ENCODE results near the gene MTMR1. TPM values are rescaled to one million over a fixed set of nuclear protein-coding genes. Genes with fewer than 3 reads are reported as not detected.

MTMR1 gene
- total and polyA plus RNA-seq, 9 of the 15 experiments (the other 6 are each of a cell fraction or from before 2014, with no cell fraction given), result 0.96 to 35.4 (median 22.4) TPM

DNA sequence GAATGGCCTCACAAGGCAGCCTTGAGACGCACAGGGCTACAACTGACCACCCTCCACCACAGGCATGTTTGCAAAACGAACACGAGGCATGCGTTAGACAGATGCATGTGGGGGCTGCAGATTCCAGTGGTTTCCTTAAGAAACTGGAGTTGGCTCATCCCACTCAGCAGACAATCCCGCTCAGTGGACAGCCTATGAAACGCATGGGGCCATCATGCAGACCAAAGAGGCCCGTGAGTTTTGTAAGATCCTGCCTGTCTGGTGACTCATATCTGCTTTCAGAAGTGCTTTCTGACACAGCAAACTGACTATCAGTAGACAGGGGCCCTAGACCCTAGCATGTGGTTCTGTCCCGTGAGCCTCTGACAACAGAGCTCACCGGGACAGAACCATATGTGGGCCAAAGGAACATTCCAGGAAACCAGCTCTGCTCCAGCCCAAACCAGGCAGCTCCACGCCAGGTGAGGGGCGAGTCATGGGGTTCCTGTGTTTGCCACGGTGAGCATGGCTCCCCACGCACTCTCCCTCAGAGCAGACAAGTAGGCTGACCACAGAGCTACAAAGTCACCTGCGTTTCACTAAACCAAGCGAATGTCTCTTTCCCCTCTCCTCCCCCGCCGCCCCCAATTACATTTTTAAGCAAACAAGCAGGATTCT lies 74.4 kb downstream of the MTMR1 start:
- Histone ChIP-seq H3K27me3 (ENCODE audit: control insufficient read depth in 2 of 2, insufficient read depth in 2 of 2, low read length in 2 of 2) (no peaks in the 10 kb centered on the region), H3K79me2 (ENCODE audit: control insufficient read depth, insufficient read depth, low read length) (no peaks in the 10 kb centered on the region), H3K9me3 (replicated peaks; ENCODE audit: control insufficient read depth, insufficient read depth, low read depth, low read length) (no peaks in the 10 kb centered on the region), H3K4me2 (ENCODE audit: insufficient read depth, low read length) (peak overlapping the region; percentile 60), H3K4me1 (replicated peaks in 1 of 2; ENCODE audit: control insufficient read depth in 2 of 2, insufficient read depth in 2 of 2, low read length in 2 of 2) (peaks cover 16 to 22% of the 10 kb centered on the region in 2 experiments; a peak in 4 of 5 replicates), H3K9me1 (ENCODE audit: control insufficient read depth, insufficient read depth, low read length) (no peaks in the 10 kb centered on the region), H3K4me3 (no peak overlapping the region), H3K36me3 (ENCODE audit: control insufficient read depth, insufficient read depth, low read length) (peaks cover 6% of the 10 kb centered on the region; the same call in 2 of the 3 replicates), H3K9ac (ENCODE audit: insufficient read depth in 1 of 2, low read depth in 2 of 2, low read length in 2 of 2) (peak overlapping the region in 1 of 2 experiments; percentile 70; a peak in 2 of 4 replicates), H4K20me1 (replicated peaks; ENCODE audit: control insufficient read depth, insufficient read depth, low read length) (no peaks in the 10 kb centered on the region), H3K27ac (ENCODE audit: extremely low read depth, low read depth, low read length) (peak overlapping the region; percentile 47; the same call in 2 of the 3 replicates), H2AFZ (ENCODE audit: low read depth, low read length) (peak overlapping the region; percentile 72)
- intact Hi-C loops (cut with micrococcal nuclease) (loop anchor here (1.0 kb wide), 1 partner anchor 315 kb away; no protein-coding TSS in a partner anchor), in situ Hi-C loops (cut with MboI) (loop anchor here (25.0 kb wide), 1 partner anchor 920 kb away; the partner anchor contains the start of gene PRRG3)
- 32% methylated on average over 10 of the region's 17 CpGs for WGBS (ENCODE audit: insufficient coverage, low coverage, missing lambda C conversion rate)
- no TSS peak for BruUV-seq (replicated peaks)
- peak; percentile 47 to 62 (median 52) for DNase-seq (ENCODE audit: extremely low read depth in 1 of 4, low spot score in 3 of 4)
- ChIA-PET POLR2A (interaction anchor here (0.6 kb wide), 1 partner anchor 409 kb away, joined by 3 read pairs; no protein-coding TSS in a partner anchor), CTCF (ENCODE audit: low intra/inter-chr PET ratio) (no interaction called here)
- peak; percentile 57 for FAIRE-seq
- peak; percentile 71 for ATAC-seq
- no peak for TF ChIP-seq GABPB2 (CRISPR knock-in tag; conservative IDR thresholded peaks at IDR 0.05)
- 0 out of 2 replicates have a peak, but pooled peaks have one; percentile 25 for TF ChIP-seq SMARCA4 (IDR thresholded peaks at IDR 0.05)
- no peak for TF ChIP-seq YY1 (IDR thresholded peaks at IDR 0.05; ENCODE audit: borderline replicate concordance in 1 of 3, control insufficient read depth in 1 of 3, extremely low read depth in 1 of 3, insufficient read depth in 3 of 3, insufficient read length in 1 of 3, insufficient replicate concordance in 2 of 3, low read depth in 1 of 3, low read length in 2 of 3)
- no peak for TF ChIP-seq NFRKB (IDR thresholded peaks at IDR 0.05; ENCODE audit: low read depth)
- TF ChIP-seq BHLHE40 (IDR thresholded peaks at IDR 0.05; ENCODE audit: low read length), result peak; percentile 78
- TF ChIP-seq SMC3 (conservative IDR thresholded peaks at IDR 0.05; ENCODE audit: insufficient read depth, low read depth, low read length), result no peak
- TF ChIP-seq, protein P1, sequence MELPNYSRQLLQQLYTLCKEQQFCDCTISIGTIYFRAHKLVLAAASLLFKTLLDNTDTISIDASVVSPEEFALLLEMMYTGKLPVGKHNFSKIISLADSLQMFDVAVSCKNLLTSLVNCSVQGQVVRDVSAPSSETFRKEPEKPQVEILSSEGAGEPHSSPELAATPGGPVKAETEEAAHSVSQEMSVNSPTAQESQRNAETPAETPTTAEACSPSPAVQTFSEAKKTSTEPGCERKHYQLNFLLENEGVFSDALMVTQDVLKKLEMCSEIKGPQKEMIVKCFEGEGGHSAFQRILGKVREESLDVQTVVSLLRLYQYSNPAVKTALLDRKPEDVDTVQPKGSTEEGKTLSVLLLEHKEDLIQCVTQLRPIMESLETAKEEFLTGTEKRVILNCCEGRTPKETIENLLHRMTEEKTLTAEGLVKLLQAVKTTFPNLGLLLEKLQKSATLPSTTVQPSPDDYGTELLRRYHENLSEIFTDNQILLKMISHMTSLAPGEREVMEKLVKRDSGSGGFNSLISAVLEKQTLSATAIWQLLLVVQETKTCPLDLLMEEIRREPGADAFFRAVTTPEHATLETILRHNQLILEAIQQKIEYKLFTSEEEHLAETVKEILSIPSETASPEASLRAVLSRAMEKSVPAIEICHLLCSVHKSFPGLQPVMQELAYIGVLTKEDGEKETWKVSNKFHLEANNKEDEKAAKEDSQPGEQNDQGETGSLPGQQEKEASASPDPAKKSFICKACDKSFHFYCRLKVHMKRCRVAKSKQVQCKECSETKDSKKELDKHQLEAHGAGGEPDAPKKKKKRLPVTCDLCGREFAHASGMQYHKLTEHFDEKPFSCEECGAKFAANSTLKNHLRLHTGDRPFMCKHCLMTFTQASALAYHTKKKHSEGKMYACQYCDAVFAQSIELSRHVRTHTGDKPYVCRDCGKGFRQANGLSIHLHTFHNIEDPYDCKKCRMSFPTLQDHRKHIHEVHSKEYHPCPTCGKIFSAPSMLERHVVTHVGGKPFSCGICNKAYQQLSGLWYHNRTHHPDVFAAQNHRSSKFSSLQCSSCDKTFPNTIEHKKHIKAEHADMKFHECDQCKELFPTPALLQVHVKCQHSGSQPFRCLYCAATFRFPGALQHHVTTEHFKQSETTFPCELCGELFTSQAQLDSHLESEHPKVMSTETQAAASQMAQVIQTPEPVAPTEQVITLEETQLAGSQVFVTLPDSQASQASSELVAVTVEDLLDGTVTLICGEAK (IDR thresholded peaks at IDR 0.05), result no peak
- TF ChIP-seq, protein P1 (CRISPR knock-in tag; IDR thresholded peaks at IDR 0.05), result no peak
